AG20443 (cell line): ENCODE measurements around the gene KCTD21.
A peak's percentile ranks its signal among the peaks of the same experiment; 100 is the strongest.

Source experiments
- DNase-seq: peaks from one replicate; pipeline ENCODE4 v3.0.0; 2012; ENCODE audit warnings: low spot score, mixed read lengths

KCTD21 gene

DNA sequence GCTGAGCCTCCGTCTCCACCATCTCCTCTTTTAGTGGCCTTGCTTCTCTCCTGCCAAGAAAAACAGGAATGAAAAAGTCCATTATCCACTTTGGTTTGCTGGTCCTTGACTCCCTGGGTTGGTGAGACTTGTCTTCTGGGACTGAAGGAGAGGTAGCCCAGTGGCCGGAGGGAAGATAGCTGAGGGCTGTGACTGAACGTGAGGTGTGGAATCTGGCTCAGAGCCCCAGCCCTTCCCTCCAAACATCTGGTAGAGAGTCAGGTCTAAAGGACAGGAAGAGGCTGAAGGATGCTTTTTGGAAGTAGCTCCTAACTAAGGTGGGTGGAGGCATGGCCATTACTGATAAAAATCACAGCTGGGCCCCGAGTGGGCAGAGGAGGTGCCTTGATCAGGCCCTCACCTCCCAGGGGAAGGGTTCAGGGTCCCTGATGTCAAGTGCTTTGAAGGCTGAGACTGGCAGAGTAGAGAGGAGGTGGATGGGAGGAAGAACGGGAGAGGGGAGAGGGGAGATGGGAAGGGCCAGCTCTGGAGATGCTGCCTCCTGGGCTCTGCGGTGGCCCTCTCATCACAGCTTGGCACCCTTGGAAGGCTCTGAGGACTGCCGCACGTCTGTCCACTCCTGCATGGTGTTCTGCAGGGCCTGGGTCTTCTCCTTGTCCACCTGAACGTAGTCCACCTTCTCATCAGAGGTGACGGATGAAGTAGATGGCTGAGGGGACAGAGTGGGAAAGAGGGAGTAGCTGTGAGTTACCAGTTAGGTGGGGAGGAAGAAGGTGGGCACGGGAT, 30.5 kb upstream of the KCTD21 start:
- DNase-seq = no peak

DNA sequence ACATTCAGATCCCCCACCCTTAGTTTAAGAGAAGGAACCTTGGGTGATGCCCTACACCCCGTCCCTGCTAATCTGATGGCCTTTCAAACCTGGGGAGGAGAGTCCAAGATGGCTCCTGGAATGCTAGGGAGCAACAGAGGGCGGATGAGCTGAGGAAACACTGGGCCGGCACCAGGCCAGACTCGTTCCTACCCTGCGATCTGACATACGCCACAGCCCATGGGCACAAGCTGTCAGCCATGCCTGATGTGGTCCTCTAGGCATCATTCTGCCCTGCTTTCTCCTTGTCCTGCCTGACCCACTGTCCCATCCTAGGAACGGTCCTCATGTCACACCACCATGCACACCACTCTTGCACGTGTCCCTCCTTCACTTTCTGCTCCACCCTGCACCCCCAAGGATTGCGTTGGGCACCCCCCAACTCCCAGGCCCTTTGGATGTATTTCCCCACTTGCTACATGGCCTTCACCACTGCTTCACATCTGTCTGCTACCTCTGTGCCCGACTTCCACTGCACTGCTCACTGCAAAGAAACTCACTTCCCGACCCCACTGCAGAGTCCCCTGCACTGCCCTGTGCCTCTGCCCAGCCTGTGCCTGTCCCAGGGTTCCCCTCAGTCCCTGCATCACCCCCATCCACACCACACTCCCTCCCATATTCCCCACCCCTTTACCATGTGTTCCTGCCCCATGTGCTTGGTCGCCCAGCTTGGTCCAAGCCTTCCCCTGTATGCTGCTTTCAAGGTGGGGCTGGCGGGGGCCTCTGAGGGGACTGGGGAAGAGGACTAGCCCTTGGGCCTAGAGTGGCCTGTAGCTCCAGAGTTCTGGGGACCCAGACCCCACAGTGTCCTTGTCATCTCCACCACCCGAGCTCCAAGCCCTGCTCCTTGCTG, 29.5 kb upstream of the KCTD21 start:
- DNase-seq = no peak

DNA sequence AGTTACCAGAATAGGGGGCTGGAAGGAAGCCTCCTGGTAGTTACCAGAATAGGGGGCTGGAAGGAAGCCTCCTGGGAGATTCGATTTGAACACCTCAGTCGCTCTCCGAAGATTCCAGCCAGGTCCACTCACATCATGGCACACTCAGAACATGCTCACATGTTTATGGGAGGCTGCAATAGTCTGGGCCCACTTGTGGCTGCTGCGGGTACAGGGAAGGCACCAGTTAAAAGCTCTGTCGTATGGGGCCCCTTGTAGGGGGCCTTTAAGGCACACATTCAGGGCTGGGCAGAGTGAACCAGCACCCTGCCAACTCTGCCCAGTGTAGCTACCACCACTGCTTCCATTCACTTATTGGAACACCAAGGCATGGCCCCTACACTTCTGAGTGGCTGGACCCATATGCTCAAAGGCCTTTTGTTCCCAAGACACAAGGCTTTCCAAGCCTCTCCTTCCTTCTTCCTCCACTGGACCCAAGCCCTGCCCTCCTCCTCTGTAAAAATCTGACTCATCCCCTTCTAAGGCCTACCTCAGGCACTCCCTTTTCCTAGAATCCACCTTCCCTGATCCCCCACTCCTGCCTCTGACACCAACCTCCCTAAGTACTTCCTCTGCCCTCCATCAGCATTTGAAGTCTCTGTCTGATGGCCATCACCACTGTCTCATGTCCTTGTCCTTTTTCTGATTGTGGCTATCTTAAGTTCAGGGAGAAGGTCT, 28.3 kb upstream of the KCTD21 start:
- no peak for DNase-seq

DNA sequence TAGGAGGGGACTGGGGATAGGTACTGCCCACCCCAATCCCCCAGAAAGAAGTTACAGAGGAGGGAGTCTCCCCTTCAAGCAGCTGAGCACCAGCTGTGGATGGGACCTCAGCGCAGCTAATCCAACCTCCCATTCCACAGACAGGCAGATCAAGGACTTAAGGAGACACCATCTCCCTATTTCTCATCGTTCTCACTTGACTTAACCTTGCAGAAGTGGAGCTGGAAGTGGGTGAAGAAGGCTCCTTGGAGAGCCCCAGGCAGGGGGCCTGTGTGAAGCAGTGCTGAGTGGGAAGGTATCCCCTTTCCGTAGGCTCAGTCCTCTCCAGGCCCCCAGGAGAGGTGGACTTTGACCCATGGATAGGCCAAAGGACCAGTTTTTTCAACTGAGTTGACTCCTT, 27.6 kb upstream of the KCTD21 start:
- DNase-seq = no peak

DNA sequence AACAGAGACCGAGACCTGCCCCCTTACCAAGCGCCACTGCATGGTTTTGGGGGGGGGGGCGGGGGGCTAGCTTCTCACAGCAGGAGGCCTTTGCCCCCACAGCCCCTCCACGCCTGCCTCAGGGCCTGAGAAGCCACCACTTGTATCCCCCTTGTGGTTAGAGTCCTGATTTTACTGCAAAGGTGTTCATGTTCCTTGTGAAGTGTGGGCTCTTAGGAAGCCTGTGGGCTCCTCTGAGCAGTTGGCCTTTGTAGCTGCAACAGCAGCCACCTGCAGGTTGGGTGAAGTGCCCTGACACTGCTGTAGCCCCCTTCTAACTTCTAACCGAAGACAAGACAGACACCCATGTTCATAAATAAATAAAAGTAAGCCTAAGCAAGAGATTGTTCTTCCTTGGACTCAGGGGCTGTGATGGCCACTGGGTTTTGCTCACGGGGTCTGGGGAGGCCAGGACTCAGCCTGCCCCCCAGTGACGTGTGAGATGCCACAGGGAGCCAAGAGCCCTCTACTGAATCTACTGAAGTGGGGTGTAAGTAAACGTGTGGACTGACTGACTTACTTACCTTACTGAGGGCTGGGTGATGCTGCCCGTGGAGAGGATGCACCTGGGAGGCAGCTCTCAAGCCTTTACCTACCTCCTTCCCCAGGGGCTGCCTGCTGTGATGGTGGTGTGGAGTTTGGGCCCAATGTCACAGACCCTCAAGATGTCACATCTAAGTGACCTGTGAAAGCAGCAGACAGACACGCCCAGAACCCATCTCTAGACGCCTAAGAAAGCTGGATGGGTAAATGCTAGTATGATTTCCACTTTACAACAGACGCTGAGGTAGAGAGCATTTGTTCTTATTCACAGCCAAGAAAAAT, 26.1 kb upstream of the KCTD21 start:
- DNase-seq = no peak

DNA sequence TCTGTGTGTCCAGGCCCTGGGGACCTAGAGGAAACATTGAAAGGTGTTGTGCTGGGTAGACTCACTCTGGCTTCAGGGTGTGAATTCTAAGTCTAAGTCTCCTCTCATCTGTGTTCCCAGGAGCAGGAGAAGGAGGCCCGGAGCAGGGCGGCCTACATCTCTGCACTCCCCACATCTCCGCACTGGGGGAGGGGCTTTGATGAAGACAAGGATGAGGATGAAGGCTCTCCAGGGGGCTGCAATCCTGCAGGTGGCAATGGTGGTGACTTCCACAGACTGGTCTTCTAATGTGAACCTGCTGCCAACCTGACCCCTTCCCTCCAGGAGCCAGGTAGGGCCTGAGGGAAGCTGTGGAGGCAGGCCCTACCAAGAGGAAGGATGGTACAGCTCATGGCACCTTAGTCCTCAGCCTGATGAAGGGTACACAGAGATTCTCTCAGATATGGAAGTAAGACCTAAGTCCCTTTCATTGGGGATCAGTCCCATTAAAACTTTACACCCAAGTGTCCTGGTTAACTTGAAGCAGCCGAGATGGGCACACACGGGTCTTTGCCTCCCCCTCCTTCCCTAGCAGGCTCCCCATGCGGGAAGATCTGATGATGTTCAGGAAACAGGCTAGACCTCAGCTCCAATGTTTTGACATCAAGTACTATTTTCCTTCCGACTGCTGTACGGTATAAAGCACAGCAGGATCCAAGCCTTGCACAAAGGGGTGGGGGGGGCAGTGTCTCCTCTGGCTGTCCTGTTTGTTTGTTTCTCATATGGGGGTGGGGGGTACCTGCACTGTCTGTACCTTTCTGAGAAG, 25.3 kb upstream of the KCTD21 start:
- DNase-seq = no peak

DNA sequence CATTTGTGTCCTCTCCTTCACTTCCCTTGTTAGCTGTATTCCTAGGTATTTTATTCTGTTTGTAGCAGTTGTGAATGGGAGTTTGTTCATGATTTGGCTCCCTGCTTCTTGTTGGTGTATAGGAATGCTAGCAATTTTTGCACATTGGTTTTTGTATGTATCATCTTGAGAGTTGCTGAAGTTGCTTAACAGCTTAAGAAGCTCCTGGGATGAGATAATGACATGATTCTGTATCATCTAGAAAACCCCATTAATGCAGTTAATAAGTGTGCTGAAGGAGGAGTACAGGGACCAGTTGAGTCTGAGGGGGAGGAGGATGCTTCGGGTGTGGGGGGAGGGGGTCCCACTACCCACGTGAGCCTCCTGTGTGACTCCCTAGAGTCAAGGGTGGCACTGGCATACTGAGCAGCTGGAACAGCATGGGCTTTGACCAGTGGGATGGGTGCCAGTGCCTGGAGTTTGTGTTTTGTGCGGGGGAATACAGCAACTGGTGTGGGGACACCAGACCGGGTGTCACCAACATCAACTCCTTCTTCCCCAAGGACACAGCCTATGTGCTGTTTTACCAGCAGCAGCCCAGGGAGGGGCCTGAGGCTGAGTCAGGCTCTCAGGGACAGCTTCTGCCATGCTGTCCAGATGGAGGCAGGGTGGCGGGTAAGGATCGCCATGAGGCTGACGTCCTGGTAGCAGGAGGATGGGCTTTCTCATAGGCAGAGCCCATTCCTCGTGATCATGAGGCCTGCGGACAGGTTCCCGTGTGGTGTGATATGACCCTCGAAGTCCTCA, 24.4 kb upstream of the KCTD21 start:
- peak; percentile 51 for DNase-seq

DNA sequence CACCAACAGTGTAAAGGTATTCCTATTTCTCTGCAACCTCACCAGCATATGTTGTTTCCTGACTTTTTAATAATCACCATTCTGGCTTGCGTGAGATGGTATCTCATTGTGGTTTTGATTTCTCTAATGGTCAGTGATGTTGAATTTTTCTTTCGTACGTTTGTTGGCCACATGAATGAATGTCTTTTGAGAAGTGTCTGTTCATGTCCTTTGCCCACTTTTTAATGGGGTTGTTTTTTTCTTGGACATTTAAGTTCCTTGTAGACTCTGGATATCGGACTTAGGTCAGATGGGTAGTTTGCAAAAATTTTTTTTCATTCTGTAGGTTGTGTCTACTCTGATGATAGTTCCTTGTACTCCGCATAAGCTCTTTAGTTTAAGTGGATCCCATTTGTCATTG, 23.1 kb upstream of the KCTD21 start:
- no peak for DNase-seq

DNA sequence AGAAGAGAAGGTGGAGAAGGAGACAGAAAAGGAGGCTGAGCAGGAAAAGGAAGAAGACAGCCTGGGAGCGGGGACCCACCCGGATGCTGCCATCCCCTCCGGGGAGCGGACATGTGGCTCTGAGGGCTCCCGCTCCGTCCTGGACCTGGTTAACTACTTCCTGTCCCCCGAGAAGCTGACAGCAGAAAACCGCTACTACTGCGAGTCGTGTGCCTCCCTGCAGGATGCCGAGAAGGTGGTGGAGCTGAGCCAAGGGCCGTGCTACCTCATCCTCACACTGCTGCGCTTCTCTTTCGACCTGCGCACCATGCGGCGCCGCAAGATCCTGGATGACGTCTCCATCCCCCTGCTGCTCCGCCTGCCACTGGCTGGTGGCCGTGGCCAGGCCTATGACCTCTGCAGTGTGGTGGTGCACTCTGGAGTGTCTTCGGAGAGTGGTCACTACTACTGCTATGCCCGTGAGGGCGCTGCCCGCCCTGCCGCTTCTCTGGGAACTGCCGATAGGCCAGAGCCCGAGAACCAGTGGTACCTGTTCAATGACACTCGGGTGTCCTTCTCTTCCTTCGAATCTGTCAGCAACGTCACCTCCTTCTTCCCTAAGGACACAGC, 21.7 kb upstream of the KCTD21 start:
- no peak for DNase-seq

DNA sequence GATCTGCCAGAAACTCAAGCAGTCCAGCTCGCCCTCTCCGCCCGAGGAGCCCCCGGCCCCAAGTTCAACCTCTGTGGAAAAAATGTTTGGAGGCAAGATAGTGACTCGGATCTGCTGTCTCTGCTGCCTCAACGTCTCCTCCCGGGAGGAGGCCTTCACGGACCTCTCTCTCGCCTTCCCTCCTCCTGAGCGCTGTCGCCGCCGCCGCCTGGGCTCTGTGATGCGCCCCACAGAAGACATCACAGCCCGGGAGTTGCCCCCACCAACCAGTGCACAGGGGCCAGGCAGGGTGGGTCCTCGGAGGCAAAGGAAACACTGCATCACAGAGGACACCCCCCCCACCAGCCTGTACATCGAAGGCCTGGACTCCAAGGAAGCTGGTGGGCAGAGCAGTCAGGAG, 21.1 kb upstream of the KCTD21 start:
- DNase-seq = no peak

DNA sequence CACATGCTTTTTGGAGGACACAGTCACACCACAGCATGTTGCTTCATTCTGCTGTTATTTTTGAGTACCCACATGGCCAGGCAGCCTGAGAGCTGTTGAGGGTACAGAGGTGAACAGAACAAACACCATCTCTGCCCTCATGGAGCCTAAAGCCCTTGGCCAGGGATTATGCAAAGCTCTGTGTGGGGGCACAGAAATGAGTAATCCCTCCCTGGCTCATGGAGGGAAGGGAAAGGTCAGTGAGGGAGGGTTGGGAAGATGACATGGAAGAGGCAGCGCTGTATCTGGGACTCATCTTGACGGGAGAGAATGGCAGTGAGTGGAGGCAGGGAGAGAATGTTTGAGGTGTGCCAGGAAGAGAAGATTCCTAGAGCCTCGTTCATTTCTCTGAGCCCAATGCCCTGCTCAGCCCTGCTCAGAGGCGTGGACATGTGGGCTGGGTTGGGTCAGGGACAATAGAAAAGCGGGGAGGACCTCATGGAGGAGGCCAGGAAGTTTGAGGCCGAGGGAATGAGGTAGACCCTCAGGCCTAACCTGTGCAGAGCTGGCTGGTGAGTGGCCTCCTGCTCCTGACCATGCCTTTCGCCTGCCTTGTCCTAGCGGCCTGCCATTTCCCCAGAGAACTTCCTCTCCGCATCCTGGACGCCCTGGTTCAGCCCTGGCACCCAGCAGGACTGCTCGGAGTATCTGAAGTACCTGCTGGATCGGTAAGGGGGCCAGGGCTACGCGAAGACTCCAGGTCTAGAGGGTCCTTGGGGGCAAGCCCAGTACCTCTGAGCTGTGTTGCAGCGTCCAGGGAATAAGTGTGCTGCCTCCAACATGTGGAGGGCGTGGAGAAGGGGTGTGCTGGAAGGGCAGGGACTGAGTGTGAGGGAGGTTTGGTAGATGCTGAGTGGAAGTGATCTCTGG, 20.1 kb upstream of the KCTD21 start:
- peak; percentile 26 for DNase-seq

DNA sequence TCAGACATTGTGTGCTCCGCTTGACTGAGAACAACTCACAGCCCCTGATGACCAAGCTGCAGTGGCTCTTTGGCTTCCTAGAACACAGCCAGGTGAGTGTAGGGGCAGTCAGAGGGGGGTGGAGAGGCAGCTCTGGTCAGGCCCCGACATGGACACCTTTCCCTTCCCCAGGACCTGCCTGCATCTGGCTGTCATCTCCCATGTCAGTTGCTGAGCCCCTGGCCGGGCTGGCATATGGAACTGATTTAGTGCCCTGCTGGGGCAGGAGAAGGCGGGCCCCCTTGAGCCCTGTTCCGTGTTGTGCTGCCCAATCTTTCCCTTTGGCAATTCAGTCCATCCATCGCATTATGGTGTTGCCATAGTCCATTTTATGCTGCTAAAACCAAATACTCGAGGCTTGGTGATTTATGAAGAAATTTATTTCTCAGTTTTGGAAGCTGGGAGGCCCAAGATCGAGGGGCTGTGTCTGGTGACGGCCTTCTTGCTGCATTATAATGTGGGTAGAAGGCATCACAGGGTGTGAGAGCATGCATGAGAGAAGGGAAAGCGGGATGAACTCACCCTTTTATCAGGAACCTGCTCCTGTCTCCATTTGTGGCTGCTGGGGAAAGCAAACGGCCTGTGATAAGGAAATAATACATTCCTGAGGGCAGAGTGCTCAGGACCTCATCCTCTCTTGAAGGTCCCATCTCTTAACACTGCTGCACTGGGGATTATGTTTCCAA, 19.3 kb upstream of the KCTD21 start:
- no peak for DNase-seq

DNA sequence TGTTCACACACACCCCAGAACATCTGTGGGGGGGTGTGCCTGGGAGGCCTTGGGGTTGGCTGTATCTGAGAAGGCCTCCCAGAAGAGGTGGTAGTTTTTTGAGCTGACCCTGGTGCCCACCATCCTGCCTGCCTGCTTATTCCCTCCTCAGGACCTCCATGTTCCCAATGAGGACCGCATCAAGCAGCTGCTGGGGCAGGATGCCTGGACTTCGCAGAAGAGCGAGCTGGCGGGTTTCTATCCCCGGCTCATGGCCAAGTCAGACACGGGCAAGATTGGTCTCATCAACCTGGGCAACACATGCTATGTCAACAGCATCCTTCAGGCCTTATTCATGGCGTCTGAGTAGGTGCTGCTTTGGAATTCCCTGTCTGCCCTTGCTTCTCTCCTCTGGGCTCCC, 17.3 kb upstream of the KCTD21 start:
- no peak for DNase-seq

DNA sequence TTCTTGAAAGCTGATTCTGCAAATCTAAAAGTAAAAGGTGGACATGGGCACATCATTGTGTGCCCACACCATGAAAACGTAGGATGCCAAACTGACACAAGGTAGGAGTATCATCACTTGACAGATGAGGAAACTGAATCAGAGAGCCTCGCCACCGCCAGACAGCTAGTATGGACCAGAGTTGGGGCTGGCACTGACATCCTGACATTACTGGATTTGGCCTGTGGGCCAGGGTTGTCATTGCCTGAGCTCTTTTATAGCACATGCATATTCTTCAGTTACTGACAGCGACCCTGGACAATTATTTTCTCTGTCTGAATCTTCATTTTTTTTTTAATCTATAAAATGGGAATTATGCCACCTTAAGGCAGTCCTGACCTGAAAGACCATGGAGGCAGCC, 16.8 kb upstream of the KCTD21 start:
- DNase-seq = no peak

DNA sequence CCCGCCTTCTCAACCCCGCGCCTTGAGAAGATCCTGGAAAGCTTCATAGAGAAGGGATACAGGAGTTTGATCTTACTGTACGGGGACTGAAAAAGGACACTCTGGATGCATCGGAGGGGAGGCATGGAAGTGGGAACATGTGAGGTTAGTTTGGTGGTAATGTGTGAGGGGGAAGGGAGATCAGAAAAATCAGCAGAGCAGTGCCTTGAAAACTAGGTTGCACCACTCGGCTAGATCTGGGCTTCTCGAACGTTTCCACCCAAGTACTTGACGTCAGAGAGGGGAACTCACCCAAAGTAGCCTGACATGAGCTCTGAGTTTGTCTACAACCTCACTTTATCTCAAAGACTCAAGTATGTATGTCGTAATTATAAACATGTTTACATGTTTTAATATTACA, 14.8 kb upstream of the KCTD21 start:
- DNase-seq = no peak

DNA sequence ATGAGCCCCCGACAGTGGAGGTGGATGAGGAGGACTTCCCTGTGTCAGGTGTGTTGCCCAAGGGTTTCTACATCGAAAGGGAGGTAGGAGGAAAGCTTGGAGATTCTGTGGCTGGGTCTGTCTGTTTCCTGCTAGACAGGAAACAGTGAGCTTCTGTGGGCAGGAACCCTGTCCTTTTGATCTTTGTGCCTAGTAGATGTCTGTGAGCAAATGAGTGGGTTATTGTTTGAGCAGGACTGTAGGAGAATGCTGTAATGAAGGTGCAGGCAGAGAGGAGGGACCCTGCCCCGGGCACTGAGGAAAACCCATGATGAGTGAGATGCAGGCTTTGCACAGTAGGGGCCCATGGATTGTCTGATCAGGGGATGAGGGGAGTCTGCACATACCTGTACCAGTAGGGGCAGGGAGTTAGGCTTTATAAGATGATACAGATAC, 14.3 kb upstream of the KCTD21 start:
- no peak for DNase-seq

DNA sequence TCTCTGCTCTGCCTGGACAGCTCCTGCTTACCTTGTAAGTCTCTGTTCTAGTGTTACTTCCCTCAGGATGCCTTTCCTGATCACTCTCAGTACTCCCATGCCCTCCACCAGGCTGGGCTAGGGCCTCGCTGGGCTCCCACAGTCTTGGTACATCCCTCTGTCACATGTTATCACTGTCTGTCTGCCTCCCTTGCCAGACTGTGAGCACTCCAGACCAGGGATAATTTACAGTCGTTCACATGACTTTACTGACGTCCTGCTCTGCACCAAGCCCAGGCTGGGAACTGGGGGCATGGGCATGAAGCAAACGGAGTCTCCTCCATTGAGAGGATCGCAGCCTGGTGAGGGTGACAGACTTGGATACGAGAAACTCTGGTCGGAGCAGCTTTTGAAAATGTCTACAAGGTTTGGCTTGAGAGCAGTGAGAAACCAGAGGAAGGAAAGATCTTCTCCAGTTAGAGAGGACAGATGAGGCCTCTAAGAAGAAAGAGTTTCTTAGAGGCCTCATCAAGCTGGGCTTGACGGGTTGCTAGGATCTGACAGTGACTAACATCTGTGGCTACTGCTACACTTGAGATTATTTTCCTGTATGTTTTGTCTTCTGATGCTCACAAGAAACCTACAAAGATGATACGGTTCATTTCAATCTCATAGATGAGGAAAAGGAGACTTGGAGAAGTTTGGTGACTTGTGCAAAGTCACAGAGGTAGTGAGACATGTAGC, 12.8 kb upstream of the KCTD21 start:
- no peak for DNase-seq
